ENCODE data around the gene CAMP.
"Not testable (repeated sequence)": the region's sequence is repeated elsewhere in the genome, so short reads cannot be mapped to it uniquely, and the experiment has no call there.

Gene CAMP

DNA sequence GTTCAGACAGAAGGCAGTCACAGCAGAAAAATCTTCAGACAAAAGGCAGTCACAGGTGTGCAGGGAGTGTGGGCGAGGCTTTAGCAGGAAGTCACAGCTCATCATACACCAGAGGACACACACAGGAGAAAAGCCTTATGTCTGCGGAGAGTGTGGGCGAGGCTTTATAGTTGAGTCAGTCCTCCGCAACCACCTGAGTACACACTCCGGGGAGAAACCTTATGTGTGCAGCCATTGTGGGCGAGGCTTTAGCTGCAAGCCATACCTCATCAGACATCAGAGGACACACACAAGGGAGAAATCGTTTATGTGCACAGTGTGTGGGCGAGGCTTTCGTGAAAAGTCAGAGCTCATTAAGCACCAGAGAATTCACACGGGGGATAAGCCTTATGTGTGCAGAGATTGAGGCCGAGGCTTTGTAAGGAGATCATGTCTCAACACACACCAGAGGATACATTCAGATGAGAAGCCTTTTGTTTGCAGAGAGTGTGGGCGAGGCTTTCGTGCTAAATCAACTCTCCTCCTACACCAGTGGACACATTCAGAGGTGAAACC is 45.2 kb downstream of the CAMP start:
- no peaks in the 10 kb centered on the region for H3K27me3 ChIP-seq (replicated peaks; ENCODE audit: control insufficient read depth, insufficient read depth, low read length)
- TF ChIP-seq, protein P1, sequence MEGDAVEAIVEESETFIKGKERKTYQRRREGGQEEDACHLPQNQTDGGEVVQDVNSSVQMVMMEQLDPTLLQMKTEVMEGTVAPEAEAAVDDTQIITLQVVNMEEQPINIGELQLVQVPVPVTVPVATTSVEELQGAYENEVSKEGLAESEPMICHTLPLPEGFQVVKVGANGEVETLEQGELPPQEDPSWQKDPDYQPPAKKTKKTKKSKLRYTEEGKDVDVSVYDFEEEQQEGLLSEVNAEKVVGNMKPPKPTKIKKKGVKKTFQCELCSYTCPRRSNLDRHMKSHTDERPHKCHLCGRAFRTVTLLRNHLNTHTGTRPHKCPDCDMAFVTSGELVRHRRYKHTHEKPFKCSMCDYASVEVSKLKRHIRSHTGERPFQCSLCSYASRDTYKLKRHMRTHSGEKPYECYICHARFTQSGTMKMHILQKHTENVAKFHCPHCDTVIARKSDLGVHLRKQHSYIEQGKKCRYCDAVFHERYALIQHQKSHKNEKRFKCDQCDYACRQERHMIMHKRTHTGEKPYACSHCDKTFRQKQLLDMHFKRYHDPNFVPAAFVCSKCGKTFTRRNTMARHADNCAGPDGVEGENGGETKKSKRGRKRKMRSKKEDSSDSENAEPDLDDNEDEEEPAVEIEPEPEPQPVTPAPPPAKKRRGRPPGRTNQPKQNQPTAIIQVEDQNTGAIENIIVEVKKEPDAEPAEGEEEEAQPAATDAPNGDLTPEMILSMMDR (IDR thresholded peaks at IDR 0.05; ENCODE audit: insufficient read depth, low read length, poor library complexity, severe bottlenecking), result no peak
- DNase-seq (ENCODE audit: extremely low read depth, insufficient read length), result no peak
- peaks cover 28% of the 10 kb centered on the region for H3K36me3 ChIP-seq (ENCODE audit: control insufficient read depth, insufficient read depth, low read length)
- H3K4me3 ChIP-seq (replicated peaks; ENCODE audit: low read depth, low read length), result no peak overlapping the region

DNA sequence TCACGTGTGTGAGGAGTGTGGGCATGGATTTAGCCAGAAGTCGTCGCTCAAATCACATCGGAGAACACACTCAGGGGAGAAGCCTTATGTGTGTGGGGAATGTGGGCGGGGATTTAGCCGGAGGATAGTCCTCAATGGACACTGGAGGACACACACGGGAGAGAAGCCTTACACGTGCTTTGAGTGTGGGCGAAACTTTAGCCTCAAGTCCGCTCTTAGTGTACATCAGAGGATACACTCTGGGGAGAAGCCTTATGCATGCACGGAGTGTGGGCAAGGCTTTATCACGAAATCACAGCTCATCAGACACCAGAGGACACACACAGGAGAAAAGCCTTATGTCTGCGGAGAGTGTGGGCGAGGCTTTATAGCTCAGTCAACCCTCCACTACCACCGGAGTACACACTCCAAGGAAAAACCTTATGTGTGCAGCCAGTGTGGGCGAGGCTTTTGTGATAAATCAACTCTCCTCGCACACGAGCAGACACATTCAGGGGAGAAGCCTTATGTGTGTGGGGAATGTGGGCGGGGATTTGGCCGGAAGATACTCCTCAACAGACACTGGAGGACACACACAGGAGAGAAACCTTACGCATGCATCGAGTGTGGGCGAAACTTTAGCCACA is 45.8 kb downstream of the CAMP start:
- peaks cover 26% of the 10 kb centered on the region for H3K36me3 ChIP-seq (ENCODE audit: control insufficient read depth, insufficient read depth, low read length)

GRCh38 chr3:48269592-48269991 is 46.3 kb downstream of the CAMP start:
- TF ChIP-seq, protein P1 (IDR thresholded peaks at IDR 0.05; ENCODE audit: insufficient read depth, low read length, poor library complexity, severe bottlenecking), result no peak
- Histone ChIP-seq H3K4me3 (replicated peaks; ENCODE audit: low read depth, low read length) (no peak overlapping the region), H3K27me3 (replicated peaks; ENCODE audit: control insufficient read depth, insufficient read depth, low read length) (no peaks in the 10 kb centered on the region), H3K36me3 (ENCODE audit: control insufficient read depth, insufficient read depth, low read length) (peaks cover 26% of the 10 kb centered on the region)
- DNase-seq (ENCODE audit: extremely low read depth, insufficient read length), result no peak

More for the DNA sequence above, 45.8 kb downstream of the CAMP start:
- Histone ChIP-seq H3K4me3 (replicated peaks; ENCODE audit: low read depth, low read length) (no peak overlapping the region), H3K27me3 (replicated peaks; ENCODE audit: control insufficient read depth, insufficient read depth, low read length) (no peaks in the 10 kb centered on the region)
- TF ChIP-seq, protein P1 (IDR thresholded peaks at IDR 0.05; ENCODE audit: insufficient read depth, low read length, poor library complexity, severe bottlenecking), result no peak
- no peak for DNase-seq (ENCODE audit: extremely low read depth, insufficient read length)

- TF ChIP-seq, protein P1 (IDR thresholded peaks at IDR 0.05; ENCODE audit: insufficient read depth, low read length, poor library complexity, severe bottlenecking), result no peak
- DNase-seq (ENCODE audit: extremely low read depth, insufficient read length), result no peak
- Histone ChIP-seq H3K27me3 (replicated peaks; ENCODE audit: control insufficient read depth, insufficient read depth, low read length) (no peaks in the 10 kb centered on the region), H3K4me3 (replicated peaks; ENCODE audit: low read depth, low read length) (no peak overlapping the region), H3K36me3 (ENCODE audit: control insufficient read depth, insufficient read depth, low read length) (peaks cover 26% of the 10 kb centered on the region)
These were observed 47.0 kb downstream of the CAMP start for GRCh38 chr3:48270306-48270705.

GRCh38 chr3:48271223-48271622 is 47.9 kb downstream of the CAMP start:
- H3K27me3 ChIP-seq (replicated peaks; ENCODE audit: control insufficient read depth, insufficient read depth, low read length); H3K4me3 ChIP-seq (replicated peaks; ENCODE audit: low read depth, low read length); DNase-seq (ENCODE audit: extremely low read depth, insufficient read length): not testable (repeated sequence)
- H3K36me3 ChIP-seq (ENCODE audit: control insufficient read depth, insufficient read depth, low read length), result peaks cover 23% of the 10 kb centered on the region

DNA sequence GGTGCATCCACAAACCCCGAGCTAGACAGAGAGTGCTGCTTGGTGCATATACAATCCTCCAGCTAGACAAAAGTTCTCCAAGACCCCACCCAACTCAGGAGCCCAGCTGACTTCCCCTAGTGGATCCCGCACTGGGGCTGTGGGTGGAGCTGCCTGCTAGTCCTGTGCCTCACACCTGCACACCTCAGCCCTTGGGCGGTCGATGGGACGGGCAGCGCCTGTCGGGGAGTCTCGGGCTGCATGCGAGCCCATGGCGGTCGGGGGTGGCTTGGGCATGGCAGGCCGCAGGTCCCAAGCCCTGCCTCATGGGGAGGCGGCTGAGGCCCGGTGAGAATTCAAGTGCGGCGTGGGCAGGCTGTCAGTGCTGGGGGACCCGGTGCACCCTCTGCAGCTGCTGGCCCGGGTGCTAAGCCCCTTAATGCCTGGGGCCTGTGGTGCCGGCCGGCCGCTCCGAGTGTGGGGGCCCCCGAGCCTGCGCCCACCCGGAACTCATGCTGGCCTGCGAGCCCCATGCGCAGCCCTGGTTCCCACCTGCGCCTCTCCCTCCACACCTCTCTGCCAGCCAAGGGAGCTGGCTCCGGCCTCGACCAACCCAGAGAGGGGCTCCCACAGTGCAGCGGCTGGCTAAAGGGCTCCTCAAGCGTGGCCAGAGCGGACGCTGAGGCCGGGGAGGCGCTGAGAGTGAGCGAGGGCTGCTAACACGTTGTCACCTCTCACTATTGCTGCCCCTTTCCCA is 48.6 kb downstream of the CAMP start:
- Histone ChIP-seq H3K36me3 (ENCODE audit: control insufficient read depth, insufficient read depth, low read length) (peaks cover 20% of the 10 kb centered on the region), H3K4me3 (replicated peaks; ENCODE audit: low read depth, low read length) (no peak overlapping the region), H3K27me3 (replicated peaks; ENCODE audit: control insufficient read depth, insufficient read depth, low read length) (no peaks in the 10 kb centered on the region)
- DNase-seq (ENCODE audit: extremely low read depth, insufficient read length), result no peak
- TF ChIP-seq, protein P1 (IDR thresholded peaks at IDR 0.05; ENCODE audit: insufficient read depth, low read length, poor library complexity, severe bottlenecking), result no peak

Measured in GM06990 (cell line).